SH-SY5Y (cell line): ENCODE measurements around the gene SETD1B.

ENCODE experiments used
- GATA2 ChIP-seq: IDR thresholded peaks from 2 replicates; pipeline ENCODE4 v1.6.1; 2011; ENCODE audit warnings: mild to moderate bottlenecking, low read depth, low read length
- GATA3 ChIP-seq: IDR thresholded peaks from 2 replicates; pipeline ENCODE4 v1.6.1; 2011; ENCODE audit warnings: low read depth, mild to moderate bottlenecking, low read length, moderate library complexity

- TF ChIP-seq GATA2 (no peak), GATA3 (no peak)
These were observed 9.4 kb downstream of the SETD1B start for GRCh38 chr12:121812921-121813896.
